SK-N-SH (cell line): ENCODE measurements around the gene SLFN11. TPM values are rescaled to one million over a fixed set of nuclear protein-coding genes. Genes with fewer than 3 reads are reported as not detected.

Experiments
- CTCF ChIA-PET: fragments of 300-600, 350-600 bp; formaldehyde crosslinking; extraction: SDS; loops from one replicate; lab custom pipeline; 2021; lab: Yijun Ruan, JAX
- POLR2A ChIA-PET: fragments of 350-600 bp; sonication (Branson Sonifier 250); formaldehyde crosslinking; extraction: SDS; loops from one replicate; lab custom pipeline; 2020; ENCODE audit warnings: antibody characterized with exemption, inconsistent platforms; lab: Yijun Ruan, JAX
- DNase-seq: peaks from one replicate; pipeline ENCODE4 v3.0.0; 2012
- H2AFZ ChIP-seq: fragments of 200-600 bp; sonication (generic); 2 replicates; pipeline ENCODE4 v1.8.1; 2016; ENCODE audit warnings: antibody characterized with exemption, mild to moderate bottlenecking, low read depth
- H3F3A ChIP-seq: fragments of 200-600 bp; sonication (generic); replicated peaks from 2 replicates; pipeline ENCODE3; 2016; ENCODE audit warnings: antibody characterized with exemption, mild to moderate bottlenecking; ENCODE audit not compliant: insufficient read depth
- H3K27ac ChIP-seq, 2 experiments: fragments of 200-500 bp in 1 of 2; fragments of 200-600 bp in 1 of 2; sonication (Bioruptor generic) in 1 of 2; sonication (generic), shearing (Covaris generic) in 1 of 2; 2 replicates each; pipeline versions ENCODE4 v1.5.1 to v1.6.1; 2014 to 2016; ENCODE audit warnings: low read depth in 2 of 2, inconsistent platforms in 1 of 2, low read length in 1 of 2, mild to moderate bottlenecking in 1 of 2, mixed read lengths in 1 of 2
- H3K27me3 ChIP-seq: fragments of 200-600 bp; sonication (generic), shearing (Covaris generic); 2 replicates; pipeline ENCODE4 v1.6.1; 2016; ENCODE audit warnings: mixed run types; ENCODE audit not compliant: insufficient read depth
- H3K36me3 ChIP-seq, 2 experiments: fragments of 200-500 bp in 1 of 2; fragments of 200-600 bp in 1 of 2; sonication (Bioruptor generic) in 1 of 2; sonication (generic) in 1 of 2; replicated peaks in 1 of 2; 2 replicates each; pipeline versions ENCODE3 to v1.5.1; 2014 to 2016; ENCODE audit warnings: low read length in 1 of 2, mild to moderate bottlenecking in 1 of 2; ENCODE audit not compliant: insufficient read depth in 2 of 2, control insufficient read depth in 1 of 2
- H3K4me1 ChIP-seq, 2 experiments: fragments of 200-500 bp in 1 of 2; fragments of 200-600 bp in 1 of 2; sonication (Bioruptor generic) in 1 of 2; sonication (generic), shearing (Covaris generic) in 1 of 2; 2 replicates each; pipeline versions ENCODE4 v1.5.1 to v1.6.1; 2014 to 2016; ENCODE audit warnings: low read depth in 1 of 2, low read length in 1 of 2, mixed run types in 1 of 2; ENCODE audit not compliant: insufficient read depth in 2 of 2, control insufficient read depth in 1 of 2
- H3K4me2 ChIP-seq: fragments of 200-600 bp; sonication (generic), shearing (Covaris generic); 2 replicates; pipeline ENCODE4 v1.6.1; 2017; ENCODE audit warnings: mixed run types
- H3K4me3 ChIP-seq, 2 experiments: fragments of 200-500 bp in 1 of 2; fragments of 200-600 bp in 1 of 2; sonication (Bioruptor generic) in 1 of 2; sonication (generic), shearing (Covaris generic) in 1 of 2; 2 replicates each; pipeline versions ENCODE4 v1.5.1 to v1.8.1; 2014 to 2016; ENCODE audit warnings: low read depth in 2 of 2, inconsistent platforms in 1 of 2, low read length in 1 of 2, mild to moderate bottlenecking in 1 of 2, mixed read lengths in 1 of 2, moderate library complexity in 1 of 2
- H3K79me2 ChIP-seq: fragments of 200-600 bp; sonication (generic); 2 replicates; pipeline ENCODE4 v1.8.1; 2017; ENCODE audit warnings: mild to moderate bottlenecking; ENCODE audit not compliant: insufficient read depth
- H3K9ac ChIP-seq: fragments of 200-600 bp; sonication (generic); 2 replicates; pipeline ENCODE4 v1.6.1; 2017; ENCODE audit warnings: mixed run types
- H3K9me2 ChIP-seq: fragments of 200-600 bp; sonication (generic); 2 replicates; pipeline ENCODE4 v1.6.1; 2017; ENCODE audit warnings: mixed run types
- H3K9me3 ChIP-seq: fragments of 200-600 bp; sonication (generic); 2 replicates; pipeline ENCODE4 v1.6.1; 2017; ENCODE audit warnings: mixed run types, mild to moderate bottlenecking, moderate library complexity
- H4K20me1 ChIP-seq: fragments of 200-600 bp; sonication (generic); 2 replicates; pipeline ENCODE4 v1.6.1; 2017; ENCODE audit warnings: mild to moderate bottlenecking, mixed run types; ENCODE audit not compliant: insufficient read depth
- EP300 ChIP-seq, 2 experiments: IDR thresholded peaks; 2 replicates each; pipeline versions ENCODE4 v1.4.0 to v1.6.1; 2012; ENCODE audit warnings: borderline replicate concordance in 1 of 2, low read depth in 1 of 2, low read length in 1 of 2
- FOXJ3 ChIP-seq: sonication (generic); formaldehyde crosslinking; IDR thresholded peaks from 2 replicates; pipeline ENCODE4 v1.5.1; 2020; ENCODE audit warnings: mild to moderate bottlenecking, missing genetic modification reagents
- GATA2 ChIP-seq: sonication (generic); formaldehyde crosslinking; IDR thresholded peaks from 2 replicates; pipeline ENCODE4 v1.5.0; 2020; ENCODE audit warnings: mild to moderate bottlenecking, missing genetic modification reagents
- IRF3 ChIP-seq: fragments of 150-350 bp; IDR thresholded peaks from 2 replicates; pipeline ENCODE4 v1.6.1; 2016; ENCODE audit warnings: mild to moderate bottlenecking, low read depth, low read length
- MAX ChIP-seq: IDR thresholded peaks from 2 replicates; pipeline ENCODE4 v1.4.0; 2012; ENCODE audit warnings: low read depth
- MXI1 ChIP-seq: IDR thresholded peaks from 2 replicates; pipeline ENCODE4 v1.6.1; 2012; ENCODE audit warnings: mild to moderate bottlenecking, low read depth, low read length, improper control_type of control experiment
- NFIC ChIP-seq: IDR thresholded peaks from 2 replicates; pipeline ENCODE4 v1.4.0; 2012; ENCODE audit warnings: borderline replicate concordance
- POLR2AphosphoS5 ChIP-seq: IDR thresholded peaks from 2 replicates; pipeline ENCODE4 v1.6.1; 2012; ENCODE audit warnings: low read depth, low read length
- RAD21 ChIP-seq: IDR thresholded peaks from 2 replicates; pipeline ENCODE4 v1.6.1; 2012; ENCODE audit warnings: mild to moderate bottlenecking, low read length
- RCOR1 ChIP-seq: fragments of 150-350 bp; IDR thresholded peaks from 2 replicates; pipeline ENCODE4 v1.6.1; 2017; ENCODE audit warnings: antibody characterized with exemption, low read length
- RFX5 ChIP-seq: IDR thresholded peaks from 2 replicates; pipeline ENCODE4 v1.6.1; 2012; ENCODE audit warnings: mild to moderate bottlenecking, improper control_type of control experiment, low read length
- TAF1 ChIP-seq: IDR thresholded peaks from 2 replicates; pipeline ENCODE4 v1.6.1; 2012; ENCODE audit warnings: low read depth, mild to moderate bottlenecking, low read length, moderate library complexity, borderline replicate concordance
- TEAD4 ChIP-seq: IDR thresholded peaks from 2 replicates; pipeline ENCODE4 v1.4.0; 2012; ENCODE audit warnings: mild to moderate bottlenecking, borderline replicate concordance; ENCODE audit not compliant: insufficient read depth
- YY1 ChIP-seq: IDR thresholded peaks from 2 replicates; pipeline ENCODE4 v1.4.0; 2012; ENCODE audit warnings: low read depth, mild to moderate bottlenecking
- ZBTB33 ChIP-seq: IDR thresholded peaks from 2 replicates; pipeline ENCODE4 v1.4.0; 2012; ENCODE audit warnings: low read depth, borderline replicate concordance
- WGBS: methylation state at CpG from one replicate; pipeline ENCODE4 v1.1.6; 2017; ENCODE audit warnings: low lambda C conversion rate; 5-methylcytosine and 5-hydroxymethylcytosine counted together
- polyA plus RNA-seq, 3 experiments: library from polyadenylated mRNA; depleted of rRNA; stranded (reverse); fragments of >200 nt; gene quantifications; 2 replicates each; pipeline ENCODE4 v1.2.3, GENCODE V29; 2012

SLFN11 gene
- polyA plus RNA-seq, 1 of the 3 experiments (the other 2 are of a cell fraction), result 0.02 TPM

- H3K36me3 ChIP-seq, result no peaks in the 10 kb centered on the region
- no peak overlapping the region for H3K27ac ChIP-seq
- no peak overlapping the region for H3K9ac ChIP-seq
- H2AFZ ChIP-seq, result peak overlapping the region; percentile 83
- ChIA-PET POLR2A (no interaction called here), CTCF (no interaction called here)
- H3K79me2 ChIP-seq, result no peaks in the 10 kb centered on the region
- no peaks in the 10 kb centered on the region for H4K20me1 ChIP-seq
- peak overlapping the region; percentile 44 to 66; a peak in 3 of 4 replicates for H3K4me3 ChIP-seq
- H3K9me2 ChIP-seq, result no peaks in the 10 kb centered on the region
- H3K4me2 ChIP-seq, result peak overlapping the region; percentile 89; the same call in 1 of the 2 replicates
- no peaks in the 10 kb centered on the region for H3K9me3 ChIP-seq
- H3F3A ChIP-seq, result peaks cover 4% of the 10 kb centered on the region
- no peak for DNase-seq
- 29% methylated on average over 3 of the region's 3 CpGs for WGBS
- H3K4me1 ChIP-seq, result peaks cover 0 to 3% of the 10 kb centered on the region in 2 experiments; a peak in 2 of 4 replicates
- H3K27me3 ChIP-seq, result peaks cover 47% of the 10 kb centered on the region; the same call in 1 of the 2 replicates
- TF ChIP-seq NFIC (no peak), GATA2 (CRISPR knock-in tag) (no peak), RAD21 (no peak), MXI1 (no peak), EP300 (IDR thresholded peaks at IDR 0.05; ENCODE audit: borderline replicate concordance in 1 of 2, low read depth in 1 of 2, low read length in 1 of 2) (no peak), RFX5 (no peak), YY1 (no peak), FOXJ3 (CRISPR knock-in tag) (no peak), RCOR1 (no peak), IRF3 (no peak)
These were observed 1.4 kb upstream of the SLFN11 start for GRCh38 chr17:35374766-35375344.

- peaks cover 0 to 3% of the 10 kb centered on the region in 2 experiments; a peak in 2 of 4 replicates for H3K4me1 ChIP-seq
- no peaks in the 10 kb centered on the region for H3K79me2 ChIP-seq
- TF ChIP-seq RCOR1 (no peak), YY1 (no peak), ZBTB33 (no peak), MAX (no peak), TEAD4 (no peak), TAF1 (no peak), POLR2AphosphoS5 (no peak)
- H3K4me2 ChIP-seq, result peak overlapping the region; percentile 89
- no peaks in the 10 kb centered on the region for H4K20me1 ChIP-seq
- peaks cover 4% of the 10 kb centered on the region for H3F3A ChIP-seq
- H3K27me3 ChIP-seq, result peaks cover 47% of the 10 kb centered on the region; the same call in 1 of the 2 replicates
- H3K27ac ChIP-seq, result no peak overlapping the region
- DNase-seq, result peak; percentile 34
- ChIA-PET POLR2A (no interaction called here), CTCF (no interaction called here)
- peak overlapping the region; percentile 83 for H2AFZ ChIP-seq
- no peaks in the 10 kb centered on the region for H3K36me3 ChIP-seq
- no peak overlapping the region for H3K9ac ChIP-seq
- H3K4me3 ChIP-seq, result peak overlapping the region; percentile 44 to 66
- WGBS, result 4% methylated on average over 35 of the region's 47 CpGs
- H3K9me2 ChIP-seq, result no peaks in the 10 kb centered on the region
- H3K9me3 ChIP-seq, result no peaks in the 10 kb centered on the region
These were observed 754 bp upstream of the SLFN11 start for GRCh38 chr17:35373984-35374765.
